GM15510 (cell line): ENCODE data around the gene ETFRF1.

Experiments
- POLR2A ChIP-seq: IDR thresholded peaks from 3 replicates; pipeline ENCODE4 v1.6.1; 2011; ENCODE audit warnings: borderline replicate concordance; ENCODE audit not compliant: insufficient read length; ENCODE audit errors: extremely low read depth

Gene ETFRF1

DNA sequence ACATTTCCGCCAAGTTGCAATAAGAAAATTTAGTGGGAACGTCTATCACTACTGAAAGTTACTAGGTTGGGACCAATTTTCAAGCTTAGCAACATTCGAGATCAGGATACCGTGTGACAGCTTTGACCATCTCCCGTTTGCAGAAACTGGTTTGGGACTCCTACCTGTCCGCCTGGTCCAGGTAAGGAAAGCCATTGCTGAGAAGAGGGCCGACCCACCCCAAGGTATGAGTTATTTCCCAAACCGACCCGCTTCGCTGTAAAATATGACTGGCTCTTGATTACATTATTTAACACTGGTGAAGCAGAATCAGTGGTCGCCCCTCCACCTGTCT is 348 bp upstream of the ETFRF1 start:
- TF ChIP-seq POLR2A = no peak

GRCh38 chr12:25197608-25198007 is 2.6 kb downstream of the ETFRF1 start:
- no peak for TF ChIP-seq POLR2A

DNA sequence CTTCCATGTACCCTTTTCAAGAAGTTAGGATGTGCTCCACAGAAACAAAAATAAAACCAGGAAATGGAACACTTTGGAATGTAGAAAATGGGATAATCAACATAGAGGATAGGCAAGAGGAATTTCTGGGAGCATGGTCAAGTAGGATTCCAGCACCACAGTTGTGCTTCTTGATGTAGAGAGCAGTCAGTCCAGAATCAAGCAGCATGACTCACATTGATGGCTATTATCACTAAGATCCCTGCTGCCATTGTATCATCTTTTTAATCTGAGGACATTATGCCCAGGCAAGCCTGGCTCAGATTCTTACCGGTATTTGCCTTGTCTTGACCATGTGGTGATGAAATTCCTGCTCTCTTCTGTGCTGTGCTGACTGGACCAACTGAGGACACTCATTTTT is 5.7 kb downstream of the ETFRF1 start:
- TF ChIP-seq POLR2A = no peak

- no peak for TF ChIP-seq POLR2A
Measured at GRCh38 chr12:25202137-25202536, 7.1 kb downstream of the ETFRF1 start.

DNA sequence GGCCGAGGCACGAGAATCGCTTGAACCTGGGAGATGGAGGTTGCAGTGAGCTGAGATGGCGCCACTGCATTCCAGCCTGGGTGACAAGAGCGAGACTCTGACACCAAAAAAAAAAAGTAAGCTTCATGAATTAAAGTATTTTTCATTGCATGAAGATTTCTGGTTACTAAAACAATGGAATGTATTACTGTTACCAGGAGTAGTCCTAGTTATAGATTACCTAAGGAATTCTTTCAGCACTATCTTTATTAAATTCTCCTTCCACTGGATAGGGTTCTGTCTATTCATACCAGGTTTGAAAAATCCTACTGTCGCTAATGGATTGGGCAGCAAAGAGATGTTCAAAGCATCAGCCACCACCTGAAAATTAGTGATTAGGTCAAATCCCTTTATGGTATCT is 12.4 kb downstream of the ETFRF1 start:
- TF ChIP-seq POLR2A = no peak

GRCh38 chr12:25207846-25208245 is 12.8 kb downstream of the ETFRF1 start:
- TF ChIP-seq POLR2A = no peak

GRCh38 chr12:25208554-25208953 is 13.5 kb downstream of the ETFRF1 start:
- no peak for TF ChIP-seq POLR2A

DNA sequence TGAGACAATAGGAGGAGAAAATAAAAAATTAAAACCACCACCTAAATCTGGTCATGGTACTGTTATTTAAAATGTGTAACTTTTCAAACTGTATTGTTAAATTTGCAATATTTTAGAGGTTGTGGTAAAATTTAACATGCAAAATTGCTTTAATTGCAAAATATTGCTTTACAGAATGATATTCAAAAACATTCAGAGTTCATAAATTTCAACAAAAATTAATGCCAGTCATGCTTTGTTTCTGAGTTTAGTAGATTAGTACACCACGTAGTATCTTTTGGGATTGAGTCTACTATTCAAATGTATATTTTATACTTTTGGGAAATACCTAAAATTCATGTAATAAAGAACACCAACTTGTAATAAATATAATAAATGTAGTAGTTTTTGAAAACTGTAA is 18.3 kb downstream of the ETFRF1 start:
- no peak for TF ChIP-seq POLR2A

DNA sequence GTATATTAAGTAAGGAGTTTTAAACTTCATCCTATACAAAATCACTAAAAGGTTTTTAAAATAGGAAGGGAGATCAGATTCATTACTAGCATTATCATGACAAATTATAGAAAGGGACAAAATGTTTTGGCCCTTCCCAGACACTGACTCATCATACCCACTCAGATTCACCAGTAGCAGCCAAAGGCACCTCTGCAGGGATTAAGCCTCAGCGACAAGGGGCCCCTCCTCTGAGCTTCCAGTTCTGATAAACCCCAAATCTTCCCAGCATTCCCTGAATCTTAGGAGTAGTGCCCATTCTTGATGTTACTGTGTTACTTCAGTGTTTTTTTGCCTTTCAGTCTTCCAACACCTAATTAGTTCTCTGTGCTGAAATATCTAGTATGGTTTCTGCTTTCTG is 41.2 kb downstream of the ETFRF1 start:
- no peak for TF ChIP-seq POLR2A

GRCh38 chr12:25236626-25237025 is 41.6 kb downstream of the ETFRF1 start:
- no peak for TF ChIP-seq POLR2A

DNA sequence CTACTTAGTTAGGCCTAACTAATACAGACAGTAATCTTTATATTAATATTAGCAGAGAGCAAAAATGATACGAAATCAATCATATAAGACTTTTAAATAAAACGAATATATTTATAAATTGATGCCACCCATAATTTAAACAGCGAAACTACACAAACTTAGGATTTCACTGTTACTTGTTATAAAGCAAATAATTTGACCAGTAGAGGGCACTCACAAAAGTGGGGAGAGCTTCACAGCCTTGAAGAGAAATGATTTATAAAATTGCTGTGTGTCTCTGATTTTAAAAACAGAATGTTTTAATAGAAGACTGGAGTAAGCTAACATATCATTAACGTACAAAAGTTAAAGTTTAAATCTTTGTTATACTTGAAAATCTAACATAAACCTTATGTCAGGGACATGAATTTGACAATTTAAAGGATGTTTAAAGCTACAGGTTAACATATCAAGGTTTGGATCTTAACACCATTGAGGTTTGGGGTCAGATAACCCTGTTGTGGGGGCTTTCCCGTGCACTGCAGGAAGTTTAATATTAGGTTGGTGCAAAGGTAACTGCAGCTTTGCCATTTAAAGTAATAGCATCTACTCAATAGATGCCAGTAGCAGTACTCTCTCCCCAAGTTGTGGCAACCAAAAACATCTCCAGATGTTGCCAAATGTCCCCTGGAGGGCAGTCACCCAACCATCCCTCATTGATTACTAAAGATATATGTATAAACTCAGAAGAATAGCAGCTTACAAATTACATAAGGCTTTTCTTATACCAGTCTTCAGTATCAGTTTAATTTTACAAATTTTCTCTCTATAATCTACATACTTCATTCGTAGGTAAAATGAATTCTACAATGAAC is 46.4 kb downstream of the ETFRF1 start:
- TF ChIP-seq POLR2A = no peak

DNA sequence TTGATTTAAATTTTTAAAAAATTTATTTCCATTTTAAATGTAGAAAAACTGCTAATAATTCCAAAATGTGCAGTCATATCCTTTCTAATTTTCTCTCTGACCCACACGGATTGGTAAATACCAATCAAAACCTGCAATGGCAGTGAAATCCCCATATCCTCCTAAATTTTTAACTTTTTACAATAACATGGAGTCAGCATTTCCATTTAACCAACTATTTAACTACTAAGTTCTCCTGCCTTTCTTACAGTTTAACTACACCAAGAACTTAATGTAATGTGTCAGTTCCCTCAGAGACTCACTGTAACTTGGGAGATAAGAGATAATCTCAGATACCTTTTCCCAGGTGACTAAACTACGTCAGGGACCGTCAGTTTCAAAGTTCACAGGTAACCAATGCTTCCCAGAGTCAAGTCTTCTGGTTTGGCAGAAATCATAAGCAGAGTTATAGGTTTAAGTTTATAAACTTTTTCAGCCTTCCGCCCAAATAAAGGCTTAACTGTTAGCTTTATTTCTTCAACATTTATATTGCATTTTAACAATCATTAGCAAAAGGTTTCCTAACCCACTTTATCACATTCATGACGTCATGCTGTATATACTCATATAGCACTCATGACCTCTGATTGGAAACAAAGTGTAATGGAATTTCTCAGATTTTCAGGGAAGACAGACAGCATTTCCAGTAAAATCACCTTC is 48.1 kb downstream of the ETFRF1 start:
- no peak for TF ChIP-seq POLR2A

DNA sequence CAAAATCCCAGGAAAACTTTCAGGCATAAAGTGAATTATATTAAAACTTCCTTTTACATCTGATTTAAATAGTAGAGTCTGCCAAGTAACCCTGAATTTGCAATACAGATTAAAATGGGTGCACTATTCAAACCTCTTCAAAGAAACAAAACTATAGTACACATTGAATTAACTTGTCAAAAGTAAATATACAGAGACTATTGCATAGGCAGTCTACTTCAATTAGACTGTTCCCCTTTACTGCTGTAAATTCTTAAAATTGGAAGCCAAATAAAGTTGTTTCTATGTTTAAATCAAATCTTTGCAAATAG is 48.6 kb downstream of the ETFRF1 start:
- no peak for TF ChIP-seq POLR2A

DNA sequence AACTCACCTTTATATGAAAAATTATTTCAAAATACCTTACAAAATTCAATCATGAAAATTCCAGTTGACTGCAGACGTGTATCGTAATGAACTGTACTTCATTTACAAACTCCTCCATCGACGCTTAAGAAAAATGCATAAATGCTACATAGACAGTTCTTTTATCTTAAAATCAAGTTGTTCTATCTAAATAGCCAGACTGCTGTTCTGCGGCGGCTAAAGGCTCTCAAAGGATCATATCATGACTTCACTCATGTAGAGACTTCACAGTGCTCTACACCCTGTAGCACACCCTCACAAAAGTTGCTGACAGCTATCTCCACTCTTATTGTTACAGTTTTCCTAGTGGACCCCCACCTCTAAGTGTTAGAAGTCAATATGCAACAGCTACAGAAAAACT is 50.5 kb downstream of the ETFRF1 start:
- no peak for TF ChIP-seq POLR2A

DNA sequence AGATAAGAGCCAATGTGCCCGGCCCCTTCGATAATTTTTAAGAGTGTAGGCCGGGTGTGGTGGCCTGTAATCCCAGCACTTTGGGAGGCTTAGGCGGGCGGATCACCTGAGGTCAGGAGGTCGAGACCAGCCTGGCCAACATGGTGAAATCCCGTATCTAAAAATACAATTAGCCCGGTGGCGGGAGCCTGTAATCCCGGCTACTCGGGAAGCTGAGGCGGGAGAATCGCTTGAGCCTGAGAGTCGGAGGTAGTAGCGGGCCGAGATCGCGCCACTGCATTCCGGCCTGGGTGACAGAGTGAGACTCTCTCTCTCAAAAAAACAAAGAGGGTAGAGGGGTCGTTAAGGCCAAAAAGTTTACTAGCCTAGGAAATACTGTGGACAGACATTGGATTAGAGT is 53.1 kb downstream of the ETFRF1 start:
- TF ChIP-seq POLR2A = no peak

GRCh38 chr12:25248732-25249131 is 53.7 kb downstream of the ETFRF1 start:
- TF ChIP-seq POLR2A = no peak
